ENCODE data around the gene CAV1. TPM values are rescaled to one million over a fixed set of nuclear protein-coding genes. Genes with fewer than 3 reads are reported as not detected.

CAV1 gene
- total RNA-seq, 4 donors from 2014 or later = 445 to 895 (median 578) TPM

- TF ChIP-seq CTCF (IDR thresholded peaks at IDR 0.05; ENCODE audit: low read depth) = no peak
Observed at GRCh38 chr7:116491887-116492653, 32.8 kb upstream of the CAV1 start.

- TF ChIP-seq CTCF (IDR thresholded peaks at IDR 0.05; ENCODE audit: low read depth) = no peak
Observed at GRCh38 chr7:116492654-116493109, 32.2 kb upstream of the CAV1 start.

DNA sequence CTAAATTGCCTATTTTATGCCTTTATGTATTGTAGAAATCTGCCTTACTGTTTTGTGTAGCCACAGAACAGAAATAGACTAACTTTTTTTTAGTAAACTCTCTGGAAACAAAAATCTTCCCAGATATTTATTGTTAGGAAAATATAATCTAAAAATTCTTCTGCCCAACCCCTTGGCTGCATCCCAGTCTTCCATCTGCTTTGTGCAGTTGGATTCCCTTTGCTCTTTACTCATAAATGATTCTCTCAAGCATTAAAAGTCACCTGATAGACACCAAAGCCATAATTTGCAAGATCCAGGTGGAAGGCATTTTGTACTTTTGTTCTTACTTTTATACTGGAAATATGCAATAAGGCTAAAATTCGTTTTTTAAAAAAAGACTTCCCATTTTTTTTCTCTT is 31.4 kb upstream of the CAV1 start:
- TF ChIP-seq CTCF (IDR thresholded peaks at IDR 0.05; ENCODE audit: low read depth) = no peak

DNA sequence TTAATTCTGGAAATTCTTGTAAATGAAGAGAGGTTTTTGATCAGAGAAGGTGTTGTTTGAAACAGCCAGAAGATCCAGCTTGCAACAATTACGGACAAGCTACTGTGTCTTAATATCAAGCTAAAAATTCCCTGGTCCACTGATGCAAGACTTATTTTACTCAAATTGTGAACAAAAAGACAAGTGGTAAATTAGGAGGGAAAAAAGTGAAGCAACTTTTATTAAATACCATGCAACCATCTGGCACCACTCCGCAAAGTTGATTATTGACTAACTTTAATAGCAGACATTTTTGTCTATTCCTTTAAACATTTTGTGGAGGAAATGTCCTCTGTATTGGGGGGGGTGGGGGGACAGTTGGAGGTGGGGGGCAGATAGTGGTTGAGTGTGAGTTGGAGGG is 30.4 kb upstream of the CAV1 start:
- no peak for TF ChIP-seq CTCF (IDR thresholded peaks at IDR 0.05; ENCODE audit: low read depth)

DNA sequence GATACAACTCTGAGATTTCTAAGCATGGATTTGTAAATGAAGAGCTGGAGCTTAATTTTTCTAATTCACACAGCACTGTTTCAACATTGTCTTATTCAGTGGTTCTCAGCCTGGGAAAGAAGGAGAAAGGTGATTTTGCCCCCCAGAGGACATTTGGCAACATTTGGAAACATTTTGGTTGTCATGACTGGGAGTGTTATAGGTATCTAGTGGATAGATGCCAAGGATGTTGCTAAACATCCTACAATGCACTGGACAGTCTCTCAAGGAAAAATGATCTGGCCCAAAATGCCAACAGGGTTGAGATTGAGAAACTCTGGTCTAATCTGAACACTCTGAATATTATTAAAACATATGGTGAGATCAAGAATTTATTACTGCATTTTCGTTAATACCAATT is 29.1 kb upstream of the CAV1 start:
- no peak for TF ChIP-seq CTCF (IDR thresholded peaks at IDR 0.05; ENCODE audit: low read depth)

DNA sequence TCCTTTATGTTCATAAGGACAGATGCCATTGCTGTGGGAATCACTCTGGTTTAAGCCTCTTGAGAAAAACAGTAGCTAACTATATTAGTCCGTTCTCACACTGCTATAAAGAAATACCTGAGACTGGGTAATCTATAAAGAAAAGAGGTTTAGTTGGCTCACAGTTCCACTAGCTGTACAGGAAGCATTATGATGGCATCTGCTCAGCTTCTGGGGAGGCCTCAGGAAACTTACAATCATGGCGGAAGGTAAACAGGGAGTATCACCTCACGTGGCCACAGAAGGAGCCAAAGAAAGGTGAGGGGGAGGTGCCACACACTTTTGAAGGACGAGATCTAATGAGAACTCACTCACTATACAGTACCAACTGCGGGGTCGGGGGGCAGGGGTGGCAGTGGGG is 28.2 kb upstream of the CAV1 start:
- TF ChIP-seq CTCF (IDR thresholded peaks at IDR 0.05; ENCODE audit: low read depth) = no peak

GRCh38 chr7:116497708-116498107 is 27.1 kb upstream of the CAV1 start:
- no peak for TF ChIP-seq CTCF (IDR thresholded peaks at IDR 0.05; ENCODE audit: low read depth)

Measured in subcutaneous adipose tissue (tissue), 4 donors.